ENCODE data around the gene ZNF277. TPM values are rescaled to one million over a fixed set of nuclear protein-coding genes. Genes with fewer than 3 reads are reported as not detected.

The ZNF277 gene
- total RNA-seq, 2 experiments from 2014 or later = 17.6 to 21.4 TPM

DNA sequence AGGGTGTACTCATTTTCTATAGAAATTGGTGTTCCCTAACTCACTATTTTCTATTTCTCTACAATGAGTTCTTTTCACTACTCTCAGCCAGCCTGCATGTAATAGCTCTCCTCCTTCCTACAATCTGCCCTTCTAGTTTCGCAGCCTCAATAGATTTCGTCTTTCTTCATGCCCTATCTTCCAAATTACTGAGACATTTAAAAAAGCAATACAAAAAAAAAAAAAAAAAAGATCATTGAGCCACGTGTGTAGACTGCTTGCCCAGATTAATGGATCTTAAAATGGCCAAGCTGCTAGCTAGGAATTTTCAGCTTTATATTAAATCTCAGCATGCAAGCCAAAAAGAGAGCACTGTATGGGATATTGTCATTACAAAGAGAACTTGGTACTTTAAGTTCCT is 55.5 kb downstream of the ZNF277 start:
- peaks cover 18% of the 10 kb centered on the region for H3K4me1 Mint-ChIP-seq
- no peak for DNase-seq
- H3K36me3 Mint-ChIP-seq (ENCODE audit: low read depth) = no peaks in the 10 kb centered on the region
- no peaks in the 10 kb centered on the region for H3K9me3 Mint-ChIP-seq (ENCODE audit: low read depth)
- ChIA-PET CTCF (interaction anchor here (1.6 to 1.8 kb wide), 2 partner anchors 9 to 53 kb away, joined by 4 to 7 read pairs; no protein-coding TSS in a partner anchor), POLR2A (no interaction called here)
- ATAC-seq = no peak
- no peak overlapping the region for H3K27ac Mint-ChIP-seq
- intact Hi-C loops (cut with DNase I, micrococcal nuclease) = no loop called here
- H3K27me3 Mint-ChIP-seq = no peaks in the 10 kb centered on the region
- H3K4me3 Mint-ChIP-seq = no peak overlapping the region

DNA sequence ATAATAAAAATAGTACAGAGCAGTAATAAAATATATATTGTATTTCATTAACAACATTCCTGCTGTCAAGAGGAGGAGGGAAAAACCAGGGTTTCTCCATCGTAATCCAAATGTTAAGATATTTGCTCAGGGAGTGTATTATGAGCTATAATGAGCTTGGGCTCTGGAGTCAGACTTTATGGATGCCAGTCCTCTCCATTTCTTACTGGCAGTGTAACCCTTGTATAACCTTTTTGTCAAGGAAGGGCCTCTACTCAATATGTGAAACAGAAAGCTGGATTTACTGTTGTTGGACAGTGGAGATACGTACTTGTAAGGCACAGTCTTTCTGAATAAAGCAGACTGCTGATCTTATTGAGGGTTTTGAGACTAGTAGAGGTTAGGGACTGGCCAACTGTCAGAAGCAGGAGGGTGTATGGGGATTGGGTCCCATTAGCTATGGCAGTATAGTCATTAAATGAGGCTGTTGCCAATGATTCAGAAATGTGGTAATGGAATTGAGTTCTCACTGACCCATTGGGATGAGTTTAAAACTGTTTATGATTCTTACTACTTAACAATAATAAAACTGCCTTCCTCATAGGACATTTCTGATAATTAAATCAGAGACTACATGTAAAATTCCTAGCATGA is 56.5 kb downstream of the ZNF277 start:
- no peak overlapping the region for H3K4me3 Mint-ChIP-seq
- H3K27ac Mint-ChIP-seq = no peak overlapping the region
- H3K4me1 Mint-ChIP-seq = peaks cover 18% of the 10 kb centered on the region
- ATAC-seq (no peak), DNase-seq (no peak)
- CTCF ChIA-PET = interaction anchor here (1.0 to 1.8 kb wide), 4 partner anchors 8 to 188 kb away, joined by 3 to 7 read pairs (median 4); no protein-coding TSS in a partner anchor
- POLR2A ChIA-PET = no interaction called here
- H3K9me3 Mint-ChIP-seq (ENCODE audit: low read depth) = no peaks in the 10 kb centered on the region
- H3K27me3 Mint-ChIP-seq = no peaks in the 10 kb centered on the region
- H3K36me3 Mint-ChIP-seq (ENCODE audit: low read depth) = peaks cover 2% of the 10 kb centered on the region
- intact Hi-C loops (cut with DNase I, micrococcal nuclease) = no loop called here

DNA sequence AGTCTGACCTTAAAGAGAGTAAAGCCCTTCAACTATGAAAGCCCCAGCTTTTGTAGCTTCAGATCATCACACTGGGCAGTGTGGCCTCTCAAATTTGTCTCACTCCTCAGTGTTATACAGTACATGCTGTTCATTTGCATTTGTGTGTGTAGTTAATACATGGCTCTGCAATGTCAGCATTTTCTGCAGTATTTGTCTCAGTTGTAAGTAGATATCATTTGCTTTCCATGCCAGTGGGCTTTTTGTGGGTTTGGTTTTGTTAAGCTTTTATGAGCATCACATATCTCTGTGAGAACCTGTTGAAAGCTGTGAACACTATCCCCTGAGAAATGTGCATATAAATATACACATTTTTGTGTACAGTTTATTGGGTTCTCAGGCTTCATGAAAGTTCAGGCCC is 57.0 kb downstream of the ZNF277 start:
- Mint-ChIP-seq H3K36me3 (ENCODE audit: low read depth) (peaks cover 3% of the 10 kb centered on the region), H3K27ac (no peak overlapping the region), H3K4me3 (no peak overlapping the region), H3K27me3 (no peaks in the 10 kb centered on the region), H3K9me3 (ENCODE audit: low read depth) (no peaks in the 10 kb centered on the region), H3K4me1 (peaks cover 18% of the 10 kb centered on the region)
- POLR2A ChIA-PET = no interaction called here
- no peak for DNase-seq
- no peak for ATAC-seq
- intact Hi-C loops (cut with DNase I, micrococcal nuclease) = no loop called here
- CTCF ChIA-PET = interaction anchor here (1.0 to 1.8 kb wide), 3 partner anchors 8 to 188 kb away, joined by 3 to 7 read pairs (median 5); no protein-coding TSS in a partner anchor

DNA sequence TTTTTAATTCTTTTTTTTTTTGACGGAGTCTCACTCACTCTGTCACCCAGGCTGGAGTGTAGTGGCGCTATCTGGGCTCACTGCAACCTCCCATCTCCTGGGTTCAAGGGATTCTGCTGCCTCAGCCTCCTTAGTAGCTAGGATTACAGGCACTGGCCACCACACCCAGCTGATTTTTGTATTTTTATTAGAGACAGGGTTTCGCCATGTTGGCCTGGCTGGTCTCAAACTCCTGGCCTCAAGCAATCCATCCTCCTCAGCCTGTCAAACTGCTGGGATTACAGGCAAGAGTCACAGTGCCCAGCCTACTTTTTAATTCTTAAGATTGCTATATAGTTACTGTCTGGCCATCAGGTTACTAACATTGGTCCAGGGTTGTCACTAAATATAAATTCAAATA is 59.6 kb downstream of the ZNF277 start:
- ChIA-PET CTCF (interaction anchor here (0.7 kb wide), 1 partner anchor 182 kb away, joined by 4 read pairs; no protein-coding TSS in a partner anchor), POLR2A (no interaction called here)
- no peak for ATAC-seq
- intact Hi-C loops (cut with DNase I, micrococcal nuclease) = no loop called here
- peaks cover 16% of the 10 kb centered on the region for H3K4me1 Mint-ChIP-seq
- peaks cover 1% of the 10 kb centered on the region for H3K9me3 Mint-ChIP-seq (ENCODE audit: low read depth)
- no peak overlapping the region for H3K4me3 Mint-ChIP-seq
- no peaks in the 10 kb centered on the region for H3K27me3 Mint-ChIP-seq
- DNase-seq = no peak
- H3K36me3 Mint-ChIP-seq (ENCODE audit: low read depth) = peaks cover 7% of the 10 kb centered on the region
- H3K27ac Mint-ChIP-seq = no peak overlapping the region

DNA sequence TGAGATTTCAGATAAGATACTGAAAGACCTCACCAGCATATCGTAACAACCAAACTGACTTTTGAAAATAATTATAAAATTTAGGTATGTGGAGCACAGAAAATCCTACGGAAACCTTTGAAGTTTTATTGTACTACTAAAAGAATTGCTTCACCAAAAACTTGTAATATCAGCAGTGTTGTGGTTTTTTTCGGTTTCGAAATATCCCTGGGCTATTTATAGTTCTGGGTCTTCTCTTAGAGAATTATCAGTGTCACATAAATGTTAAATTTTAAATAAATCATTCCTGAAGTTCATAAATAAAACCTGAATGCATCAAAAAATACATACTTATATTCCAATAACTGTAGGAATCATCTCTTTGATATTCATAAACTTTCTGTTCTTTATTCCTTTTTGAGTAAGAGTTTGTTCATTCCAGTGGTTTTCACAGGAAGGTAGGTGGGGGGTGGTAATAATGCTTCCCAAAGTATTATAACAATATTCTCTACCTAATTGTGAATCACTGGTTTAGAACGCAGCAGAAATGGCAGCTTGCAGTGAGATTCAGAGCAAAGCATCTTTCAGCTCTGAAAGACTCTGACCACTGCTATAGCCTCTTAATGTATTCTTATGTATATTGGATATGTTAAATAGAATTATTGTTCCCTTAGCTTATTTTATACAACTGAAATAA is 60.2 kb downstream of the ZNF277 start:
- intact Hi-C loops (cut with DNase I, micrococcal nuclease) = no loop called here
- ChIA-PET POLR2A (no interaction called here), CTCF (no interaction called here)
- no peaks in the 10 kb centered on the region for H3K27me3 Mint-ChIP-seq
- H3K4me1 Mint-ChIP-seq = peaks cover 16% of the 10 kb centered on the region
- H3K36me3 Mint-ChIP-seq (ENCODE audit: low read depth) = peaks cover 7% of the 10 kb centered on the region
- no peak for ATAC-seq
- DNase-seq = no peak
- H3K9me3 Mint-ChIP-seq (ENCODE audit: low read depth) = peaks cover 1% of the 10 kb centered on the region
- H3K27ac Mint-ChIP-seq = no peak overlapping the region
- no peak overlapping the region for H3K4me3 Mint-ChIP-seq

DNA sequence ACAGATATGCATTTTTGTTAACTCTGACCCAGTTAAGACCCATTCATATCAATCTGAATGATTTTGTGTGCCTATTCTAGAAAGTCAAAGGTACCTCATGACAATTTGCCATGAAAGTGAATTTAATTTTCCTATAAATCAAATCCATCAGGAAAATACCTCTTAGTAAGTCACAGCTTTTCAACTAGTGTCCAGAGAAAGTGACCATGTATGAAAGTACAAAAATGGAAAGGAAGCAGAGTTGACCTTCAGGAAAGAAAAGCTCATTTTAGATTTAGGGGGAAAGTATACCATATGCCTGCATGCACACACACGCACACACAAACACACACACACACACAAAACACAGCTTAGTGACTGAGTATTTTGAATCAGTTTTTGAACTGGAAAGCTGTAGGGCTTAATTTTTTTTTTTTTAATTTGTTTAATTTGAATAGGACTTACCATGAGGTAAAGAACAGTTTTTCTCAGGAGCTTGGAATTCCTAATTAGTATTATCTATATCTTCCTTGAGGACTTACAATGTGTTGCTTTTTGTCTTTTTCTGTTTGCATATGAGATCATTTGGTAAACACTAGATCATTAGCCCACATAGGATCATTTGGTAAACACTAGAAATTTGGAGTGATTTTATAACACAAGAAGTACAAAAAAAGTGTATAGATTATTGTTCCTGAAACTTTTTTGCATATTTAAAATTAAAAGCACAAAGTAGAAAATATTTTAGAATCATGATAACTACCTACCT is 61.6 kb downstream of the ZNF277 start:
- no peak overlapping the region for H3K27ac Mint-ChIP-seq
- ATAC-seq = no peak
- H3K27me3 Mint-ChIP-seq = no peaks in the 10 kb centered on the region
- ChIA-PET CTCF (interaction anchor here (0.6 kb wide), 1 partner anchor 66 kb away, joined by 3 read pairs; no protein-coding TSS in a partner anchor), POLR2A (no interaction called here)
- H3K9me3 Mint-ChIP-seq (ENCODE audit: low read depth) = peaks cover 1% of the 10 kb centered on the region
- no peak overlapping the region for H3K4me3 Mint-ChIP-seq
- intact Hi-C loops (cut with DNase I, micrococcal nuclease) = no loop called here
- H3K36me3 Mint-ChIP-seq (ENCODE audit: low read depth) = peaks cover 7% of the 10 kb centered on the region
- DNase-seq = no peak
- peaks cover 21% of the 10 kb centered on the region for H3K4me1 Mint-ChIP-seq

DNA sequence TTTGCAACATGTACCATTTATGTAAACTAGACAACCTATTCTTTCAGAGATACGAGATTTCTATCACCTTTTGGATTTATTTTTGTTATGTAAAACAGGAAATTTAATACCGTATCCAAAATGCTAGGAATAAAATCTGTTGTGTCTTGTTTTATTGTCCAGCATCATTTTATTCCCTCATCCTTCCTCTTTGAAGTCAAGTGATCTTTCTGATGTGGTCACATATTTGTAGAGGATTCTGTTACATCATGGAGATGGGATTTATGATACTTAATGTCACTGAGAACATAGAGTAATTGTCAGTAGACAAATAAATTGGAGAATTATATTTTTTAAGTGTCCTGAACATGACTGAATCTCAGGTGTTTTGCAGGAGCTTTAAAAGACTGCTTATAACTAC is 64.7 kb downstream of the ZNF277 start:
- Mint-ChIP-seq H3K36me3 (ENCODE audit: low read depth) (peaks cover 7% of the 10 kb centered on the region), H3K9me3 (ENCODE audit: low read depth) (peaks cover 1% of the 10 kb centered on the region), H3K27me3 (no peaks in the 10 kb centered on the region), H3K4me1 (peaks cover 16% of the 10 kb centered on the region), H3K4me3 (no peak overlapping the region), H3K27ac (no peak overlapping the region)
- DNase-seq (no peak), ATAC-seq (no peak)
- POLR2A ChIA-PET = no interaction called here
- intact Hi-C loops (cut with DNase I, micrococcal nuclease) = no loop called here
- CTCF ChIA-PET = interaction anchor here (0.7 to 2.3 kb wide), 3 partner anchors 9 to 40 kb away, joined by 3 to 7 read pairs (median 3); no protein-coding TSS in a partner anchor

DNA sequence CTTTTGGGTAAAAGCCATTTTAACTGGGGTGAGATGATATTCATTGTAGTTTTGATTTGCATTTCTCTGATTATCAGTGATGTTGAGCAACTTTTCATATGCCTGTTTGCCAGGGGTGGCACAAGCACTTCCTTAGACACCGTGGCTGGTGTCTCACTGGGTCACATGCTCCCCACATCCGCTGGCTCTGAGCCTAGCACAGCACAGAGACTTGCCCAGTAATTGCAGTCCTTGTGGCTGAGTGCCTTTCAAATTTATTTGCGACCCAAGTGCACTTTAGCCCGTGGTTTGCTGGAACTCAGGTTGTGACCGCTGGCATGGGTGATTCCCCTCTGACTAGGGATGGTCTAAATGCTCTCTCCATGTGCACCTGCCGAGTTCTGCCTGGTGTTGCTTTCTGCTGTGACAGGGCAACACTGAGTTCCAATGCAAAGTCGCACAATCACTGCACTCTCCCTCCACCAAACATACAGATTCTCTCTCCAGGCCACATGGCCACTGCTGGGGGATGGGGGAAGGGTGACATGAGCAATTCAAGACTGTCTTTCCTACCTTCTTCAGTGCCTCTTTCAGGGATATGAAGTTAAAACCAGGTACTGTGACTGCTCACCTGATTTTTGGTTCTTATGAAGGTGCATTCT is 66.5 kb downstream of the ZNF277 start:
- peaks cover 4% of the 10 kb centered on the region for H3K36me3 Mint-ChIP-seq (ENCODE audit: low read depth)
- DNase-seq (peak; percentile 31), ATAC-seq (peak; percentile 72)
- H3K27ac Mint-ChIP-seq = no peak overlapping the region
- no peaks in the 10 kb centered on the region for H3K27me3 Mint-ChIP-seq
- ChIA-PET POLR2A (no interaction called here), CTCF (no interaction called here)
- H3K4me1 Mint-ChIP-seq = peaks cover 12% of the 10 kb centered on the region
- peaks cover 1% of the 10 kb centered on the region for H3K9me3 Mint-ChIP-seq (ENCODE audit: low read depth)
- no peak overlapping the region for H3K4me3 Mint-ChIP-seq
- intact Hi-C loops (cut with DNase I, micrococcal nuclease) = no loop called here

DNA sequence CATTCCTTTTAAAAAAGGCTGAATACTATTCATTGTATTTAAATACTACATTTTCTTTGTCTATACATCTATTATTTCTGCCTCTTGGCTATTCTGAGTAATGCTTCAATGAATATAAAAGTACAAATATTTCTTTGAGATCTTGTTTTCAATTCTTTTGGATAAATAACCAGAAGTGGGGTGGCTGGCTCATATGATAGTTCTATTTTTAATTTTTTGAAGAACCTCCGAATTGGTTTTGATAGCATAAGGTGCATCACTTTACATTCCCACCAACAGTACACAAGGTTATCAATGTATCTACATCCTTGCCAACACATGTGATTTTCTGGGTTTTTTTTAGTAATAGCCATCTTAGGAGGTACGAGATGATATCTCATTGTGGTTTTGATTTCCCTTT is 72.5 kb downstream of the ZNF277 start:
- DNase-seq (no peak), ATAC-seq (no peak)
- ChIA-PET CTCF (no interaction called here), POLR2A (no interaction called here)
- no peak overlapping the region for H3K27ac Mint-ChIP-seq
- peaks cover 2% of the 10 kb centered on the region for H3K36me3 Mint-ChIP-seq (ENCODE audit: low read depth)
- no peak overlapping the region for H3K4me3 Mint-ChIP-seq
- peaks cover 5% of the 10 kb centered on the region for H3K4me1 Mint-ChIP-seq
- intact Hi-C loops (cut with DNase I, micrococcal nuclease) = no loop called here
- no peaks in the 10 kb centered on the region for H3K27me3 Mint-ChIP-seq
- H3K9me3 Mint-ChIP-seq (ENCODE audit: low read depth) = peaks cover 2% of the 10 kb centered on the region

DNA sequence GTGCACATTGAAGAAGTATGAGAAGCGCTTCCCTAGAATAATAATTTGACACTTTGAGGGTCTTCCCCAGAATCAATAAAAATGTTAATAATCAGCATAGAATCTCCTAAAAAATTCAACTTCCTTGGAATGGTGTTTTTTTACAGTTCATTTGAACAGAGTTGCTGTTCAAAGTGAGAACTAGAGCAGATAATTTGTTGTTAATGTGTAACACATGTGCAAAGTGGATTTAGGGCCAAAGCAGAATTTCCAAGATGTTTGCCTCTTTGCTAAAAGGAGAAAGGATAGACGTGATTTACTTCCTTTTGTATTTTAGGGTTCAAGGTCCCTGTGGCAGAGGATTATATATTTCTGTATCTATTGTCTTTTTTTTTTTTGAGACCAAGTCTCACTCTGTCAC is 73.8 kb downstream of the ZNF277 start:
- intact Hi-C loops (cut with DNase I, micrococcal nuclease) = no loop called here
- peaks cover 2% of the 10 kb centered on the region for H3K9me3 Mint-ChIP-seq (ENCODE audit: low read depth)
- ChIA-PET CTCF (no interaction called here), POLR2A (no interaction called here)
- H3K4me1 Mint-ChIP-seq = peaks cover 5% of the 10 kb centered on the region
- no peaks in the 10 kb centered on the region for H3K27me3 Mint-ChIP-seq
- DNase-seq = no peak
- ATAC-seq = no peak
- no peak overlapping the region for H3K4me3 Mint-ChIP-seq
- H3K36me3 Mint-ChIP-seq (ENCODE audit: low read depth) = peaks cover 2% of the 10 kb centered on the region
- H3K27ac Mint-ChIP-seq = no peak overlapping the region

DNA sequence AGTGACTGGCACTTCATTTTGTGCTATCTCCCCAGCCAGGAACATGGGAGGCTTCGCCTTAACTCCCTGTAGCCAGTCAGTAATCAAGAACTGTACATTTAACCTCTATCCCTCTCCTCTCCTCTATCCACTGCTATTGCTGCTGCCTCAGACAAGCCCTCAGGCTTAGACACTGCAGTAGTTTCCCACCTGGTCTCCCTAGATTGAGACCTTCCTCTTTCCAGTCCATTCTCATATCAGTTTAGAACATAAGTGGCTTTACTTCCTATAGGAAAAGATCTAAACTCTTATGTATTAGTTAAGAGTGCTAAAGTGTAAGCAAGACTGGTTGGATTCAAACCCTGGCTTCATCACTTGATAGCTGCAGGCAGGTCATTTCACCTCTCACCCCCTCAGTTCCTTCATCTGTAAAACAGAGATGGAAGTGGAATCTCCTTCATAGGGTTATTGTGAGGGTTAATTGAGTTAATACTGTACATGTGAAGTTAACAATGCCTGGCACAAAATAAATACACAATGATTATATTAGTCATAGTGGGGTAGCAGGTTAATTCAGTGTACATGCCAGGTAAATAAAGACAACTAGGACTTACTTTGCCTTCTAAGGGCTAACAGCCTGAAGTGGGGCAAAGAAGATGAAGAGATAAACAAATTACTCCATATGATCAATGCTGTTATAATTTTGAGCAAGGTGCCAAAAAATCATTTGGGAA is 76.1 kb downstream of the ZNF277 start:
- H3K4me1 Mint-ChIP-seq = peaks cover 12% of the 10 kb centered on the region
- intact Hi-C loops (cut with DNase I, micrococcal nuclease) = no loop called here
- peaks cover 2% of the 10 kb centered on the region for H3K36me3 Mint-ChIP-seq (ENCODE audit: low read depth)
- POLR2A ChIA-PET = no interaction called here
- CTCF ChIA-PET = no interaction called here
- H3K27me3 Mint-ChIP-seq = no peaks in the 10 kb centered on the region
- DNase-seq (no peak), ATAC-seq (no peak)
- no peak overlapping the region for H3K27ac Mint-ChIP-seq
- no peak overlapping the region for H3K4me3 Mint-ChIP-seq
- peaks cover 2% of the 10 kb centered on the region for H3K9me3 Mint-ChIP-seq (ENCODE audit: low read depth)

Data from activated CD4-positive, alpha-beta T cell treated with anti-CD3 and anti-CD28 coated beads for 36 hours (primary cell).